ENCODE data around the gene MAPK1IP1L. TPM values are rescaled to one million over a fixed set of nuclear protein-coding genes. Genes with fewer than 3 reads are reported as not detected.

Gene MAPK1IP1L
- total RNA-seq, 1 donor from 2014 or later: 139 TPM

Other genes starting within 250 kb of the MAPK1IP1L start
- gene GCH1, start 148.8 kb upstream of the MAPK1IP1L start, total RNA-seq: 61.4 and 62.4 TPM in 2 replicates
- 53.8 and 54.1 TPM in 2 replicates for gene WDHD1, start 24.5 kb upstream of the MAPK1IP1L start, total RNA-seq
- gene SOCS4, start 24.4 kb upstream of the MAPK1IP1L start, total RNA-seq: 40.5 and 42.3 TPM in 2 replicates
- 10.4 and 12.0 TPM in 2 replicates for gene LGALS3, start 77.6 kb downstream of the MAPK1IP1L start, total RNA-seq
- 22.4 and 26.4 TPM in 2 replicates for gene DLGAP5, start 139.9 kb downstream of the MAPK1IP1L start, total RNA-seq
- 24.7 and 26.6 TPM in 2 replicates for gene FBXO34, start 219.8 kb downstream of the MAPK1IP1L start, total RNA-seq